GM18505 (cell line): ENCODE results near the gene PRAC1.

Experiments
- ATAC-seq: cut with Tn5 transposase; IDR thresholded peaks from one replicate; pipeline ENCODE4 v1.9.1; 2021; ENCODE audit not compliant: unreplicated experiment
- POLR2A ChIP-seq: IDR thresholded peaks from 4 replicates; pipeline ENCODE4 v1.6.1; 2011; ENCODE audit warnings: borderline replicate concordance; ENCODE audit not compliant: insufficient read depth, insufficient read length; ENCODE audit errors: extremely low read depth

Gene PRAC1

GRCh38 chr17:48722201-48722907 is at the start of gene PRAC1:
Gene PRAC1 (minus strand): TSS chr17:48722518. CDS start chr17:48722392, 126 bp downstream.
- no peak for ATAC-seq
- TF ChIP-seq POLR2A: no peak

GRCh38 chr17:48770954-48771353 is 48.6 kb upstream of the PRAC1 start:
- ATAC-seq: no peak
- TF ChIP-seq POLR2A: no peak

DNA sequence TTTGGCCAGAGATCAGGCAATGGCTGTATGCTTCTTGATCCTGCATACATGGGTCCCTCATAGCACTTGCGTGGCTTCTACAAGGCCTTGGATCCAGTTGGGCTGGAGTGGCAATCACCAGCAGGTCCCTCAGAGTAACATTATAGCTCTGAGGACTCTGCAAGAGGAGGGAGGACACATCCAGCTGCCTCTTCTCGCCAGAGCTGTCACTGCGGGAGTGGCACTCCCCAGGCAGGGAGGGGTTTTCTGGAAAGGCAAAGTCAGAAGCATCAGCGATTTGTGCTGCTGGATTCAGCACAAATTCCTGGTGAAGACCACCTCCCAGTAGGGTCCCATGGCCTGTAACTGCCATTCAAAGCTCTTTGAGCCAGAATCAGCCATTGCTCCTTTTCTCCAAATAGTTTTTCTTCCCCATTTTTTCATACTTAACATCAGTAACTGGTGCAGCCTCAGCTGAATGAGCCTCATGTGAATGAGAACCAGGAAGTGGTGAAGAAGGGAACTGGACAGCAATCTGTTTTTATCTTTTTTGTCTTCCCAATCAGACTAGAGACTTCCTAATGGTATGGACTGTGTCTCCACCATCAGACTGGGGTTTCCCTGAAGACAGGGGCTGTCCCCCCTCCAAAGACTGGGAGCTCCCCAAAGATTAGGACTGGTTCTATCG is 46.8 kb upstream of the PRAC1 start:
- no peak for ATAC-seq
- no peak for TF ChIP-seq POLR2A

DNA sequence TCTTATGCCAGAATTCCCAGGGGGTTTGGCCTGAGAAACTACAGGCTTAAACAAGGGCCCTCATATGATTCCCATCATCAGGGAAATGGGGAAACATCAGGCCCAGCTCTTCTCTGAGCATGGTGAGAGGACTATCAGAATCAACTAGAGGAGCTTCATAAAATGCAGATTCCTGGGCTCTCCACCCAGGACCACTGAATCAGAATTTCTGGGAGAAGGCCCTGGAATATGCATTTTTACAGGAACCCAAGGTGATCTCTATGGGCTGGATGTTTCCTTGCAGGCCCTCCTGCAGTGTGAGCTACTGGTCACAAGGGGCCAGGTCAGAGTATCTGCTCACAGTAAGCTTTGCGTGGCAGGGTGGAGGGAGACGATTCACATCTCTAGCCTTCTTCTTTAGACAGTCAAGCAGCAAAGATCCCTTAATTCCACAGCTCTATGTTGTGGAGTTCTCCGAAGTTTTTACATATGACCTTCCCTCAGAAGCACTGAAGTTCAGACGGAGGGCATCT is 45.0 kb upstream of the PRAC1 start:
- ATAC-seq: no peak
- TF ChIP-seq POLR2A: no peak

DNA sequence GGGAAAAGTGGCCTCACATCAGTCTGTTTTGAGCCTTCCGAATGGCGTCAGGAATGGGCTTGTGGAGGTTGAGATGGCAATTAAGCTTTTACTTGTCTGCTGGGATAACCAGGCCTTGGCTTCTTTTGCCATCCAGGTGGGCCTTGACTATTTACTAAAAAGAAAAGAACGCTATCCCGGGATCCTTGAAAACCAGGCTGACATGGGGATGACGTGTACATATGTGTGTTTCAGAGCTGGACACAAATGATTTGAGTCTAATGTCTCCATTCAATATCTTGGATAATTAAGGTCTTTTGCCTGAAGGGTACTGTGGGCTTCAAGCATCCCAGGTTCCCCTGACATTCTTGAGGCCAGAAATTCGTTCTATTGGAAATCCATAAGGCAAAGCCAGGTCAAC is 38.8 kb upstream of the PRAC1 start:
- no peak for ATAC-seq
- no peak for TF ChIP-seq POLR2A

GRCh38 chr17:48760411-48760810 is 38.1 kb upstream of the PRAC1 start:
- no peak for TF ChIP-seq POLR2A
- no peak for ATAC-seq

- ATAC-seq: no peak
These were observed 37.0 kb upstream of the PRAC1 start for GRCh38 chr17:48759288-48759687.

GRCh38 chr17:48757524-48757961 is 35.2 kb upstream of the PRAC1 start:
- TF ChIP-seq POLR2A: no peak
- ATAC-seq: no peak

More at GRCh38 chr17:48759288-48759687, 37.0 kb upstream of the PRAC1 start:
- TF ChIP-seq POLR2A: no peak

GRCh38 chr17:48756830-48757251 is 34.5 kb upstream of the PRAC1 start:
- ATAC-seq: no peak
- no peak for TF ChIP-seq POLR2A

DNA sequence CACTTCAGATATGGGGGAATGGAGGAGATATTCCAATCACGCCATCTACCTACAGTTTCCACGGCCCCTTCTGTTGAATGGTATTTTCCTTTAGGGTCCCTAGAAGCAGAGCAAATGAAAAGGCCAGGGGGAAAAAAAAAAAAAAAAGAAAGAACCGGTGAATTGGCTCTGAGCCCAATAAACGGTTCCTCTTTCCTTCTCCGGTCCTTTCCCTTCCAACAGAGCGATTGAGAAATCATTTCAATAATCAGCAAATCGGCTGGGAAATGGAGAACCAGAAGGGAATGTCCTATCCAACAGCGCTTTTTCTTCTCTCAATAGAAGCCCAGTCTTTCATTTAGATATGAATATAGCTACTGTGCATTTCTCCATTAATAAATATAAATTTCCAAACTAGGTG is 33.0 kb upstream of the PRAC1 start:
- no peak for ATAC-seq
- TF ChIP-seq POLR2A: no peak

GRCh38 chr17:48754500-48755261 is 32.4 kb upstream of the PRAC1 start:
- ATAC-seq: no peak
- TF ChIP-seq POLR2A: no peak

DNA sequence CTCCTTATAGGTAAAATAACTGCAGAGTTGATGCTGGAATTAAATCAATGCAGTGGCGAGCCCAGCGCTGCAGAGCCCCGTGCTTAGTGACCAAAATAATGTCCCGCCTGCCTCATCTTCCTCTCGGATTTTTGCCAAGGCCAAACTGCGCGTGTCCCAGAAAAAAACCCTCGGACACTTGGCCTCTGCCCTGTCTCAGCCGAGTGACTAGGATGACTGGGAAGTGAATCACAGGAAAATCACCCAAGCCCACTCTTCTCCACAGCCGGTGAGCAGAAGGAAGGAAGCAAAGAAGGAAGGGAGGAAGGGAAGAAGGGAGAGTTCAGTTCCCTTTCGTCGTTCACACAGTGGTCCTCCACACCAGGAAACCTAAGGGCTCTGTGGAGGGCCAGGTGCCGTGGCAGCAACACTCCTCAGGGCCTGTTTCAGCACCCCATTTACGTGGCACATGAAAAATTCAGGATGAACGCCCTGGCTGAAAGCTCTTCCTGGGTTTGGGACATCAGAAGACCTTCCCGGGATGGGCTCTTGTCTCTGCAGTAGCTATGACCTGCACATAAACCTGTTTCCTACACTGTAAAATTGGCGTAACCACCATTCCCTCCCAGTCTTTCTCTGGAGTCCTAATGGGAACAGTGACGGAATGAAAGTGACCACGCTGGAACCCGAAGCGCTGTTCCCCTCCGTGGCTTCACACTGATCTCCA is 31.6 kb upstream of the PRAC1 start:
- TF ChIP-seq POLR2A: no peak
- no peak for ATAC-seq
